ENCODE results near the gene CD9.

Gene CD9

GRCh38 chr12:6280053-6280469, 79.9 kb downstream of the CD9 start:
- DNase-seq (ENCODE audit: low read depth): no peak
- no peak overlapping the region for H3K4me3 ChIP-seq (ENCODE audit: low read depth, low read length)
- no peak for TF ChIP-seq MYC (IDR thresholded peaks at IDR 0.05; ENCODE audit: low read depth, low read length)
- no peak for TF ChIP-seq CTCF (IDR thresholded peaks at IDR 0.05; ENCODE audit: low read depth, low read length)
- TF ChIP-seq POLR2A (IDR thresholded peaks at IDR 0.05; ENCODE audit: extremely low read depth, insufficient read length): no peak
- no peak for TF ChIP-seq MAX (IDR thresholded peaks at IDR 0.05; ENCODE audit: low read depth, low read length)

- DNase-seq (ENCODE audit: low read depth): no peak
- no peak overlapping the region for H3K4me3 ChIP-seq (ENCODE audit: low read depth, low read length)
- TF ChIP-seq CTCF (IDR thresholded peaks at IDR 0.05; ENCODE audit: low read depth, low read length) (no peak), MAX (IDR thresholded peaks at IDR 0.05; ENCODE audit: low read depth, low read length) (no peak), MYC (IDR thresholded peaks at IDR 0.05; ENCODE audit: low read depth, low read length) (no peak), POLR2A (IDR thresholded peaks at IDR 0.05; ENCODE audit: extremely low read depth, insufficient read length) (no peak)
These were observed 80.5 kb downstream of the CD9 start for GRCh38 chr12:6280672-6281071.

- DNase-seq (ENCODE audit: low read depth): no peak
These were observed 81.0 kb downstream of the CD9 start for GRCh38 chr12:6281081-6281809.

GRCh38 chr12:6282453-6282840, 82.2 kb downstream of the CD9 start:
- DNase-seq (ENCODE audit: low read depth): no peak
- no peak overlapping the region for H3K4me3 ChIP-seq (ENCODE audit: low read depth, low read length)
- TF ChIP-seq CTCF (IDR thresholded peaks at IDR 0.05; ENCODE audit: low read depth, low read length) (no peak), MAX (IDR thresholded peaks at IDR 0.05; ENCODE audit: low read depth, low read length) (no peak), POLR2A (IDR thresholded peaks at IDR 0.05; ENCODE audit: extremely low read depth, insufficient read length) (no peak), MYC (IDR thresholded peaks at IDR 0.05; ENCODE audit: low read depth, low read length) (no peak)

More at GRCh38 chr12:6281081-6281809, 81.0 kb downstream of the CD9 start:
- TF ChIP-seq MAX (IDR thresholded peaks at IDR 0.05; ENCODE audit: low read depth, low read length) (no peak), MYC (IDR thresholded peaks at IDR 0.05; ENCODE audit: low read depth, low read length) (no peak), CTCF (IDR thresholded peaks at IDR 0.05; ENCODE audit: low read depth, low read length) (no peak), POLR2A (IDR thresholded peaks at IDR 0.05; ENCODE audit: extremely low read depth, insufficient read length) (no peak)
- H3K4me3 ChIP-seq (ENCODE audit: low read depth, low read length): no peak overlapping the region

- no peak for DNase-seq (ENCODE audit: low read depth)
- TF ChIP-seq MYC (IDR thresholded peaks at IDR 0.05; ENCODE audit: low read depth, low read length) (no peak), MAX (IDR thresholded peaks at IDR 0.05; ENCODE audit: low read depth, low read length) (no peak), POLR2A (IDR thresholded peaks at IDR 0.05; ENCODE audit: extremely low read depth, insufficient read length) (no peak), CTCF (IDR thresholded peaks at IDR 0.05; ENCODE audit: low read depth, low read length) (no peak)
- H3K4me3 ChIP-seq (ENCODE audit: low read depth, low read length): no peak overlapping the region
These were observed 84.1 kb downstream of the CD9 start for GRCh38 chr12:6284273-6284672.
